CD4-positive, alpha-beta T cell treated with Interleukin-4 for 4 hours (primary cell): ENCODE results near the gene TNFSF9.
"Not testable (repeated sequence)": the region's sequence is repeated elsewhere in the genome, so short reads cannot be mapped to it uniquely, and the experiment has no call there.

Experiments
- DNase-seq: peaks from one replicate; pipeline ENCODE4 v3.0.0-alpha.2; 2020

The TNFSF9 gene

GRCh38 chr19:6532244-6532999, 1.6 kb downstream of the TNFSF9 start:
- DNase-seq, result no peak

- no peak for DNase-seq
Measured at GRCh38 chr19:6533000-6533328, 2.1 kb downstream of the TNFSF9 start.

- DNase-seq, result no peak
Measured at GRCh38 chr19:6533746-6534418, 3.1 kb downstream of the TNFSF9 start.

GRCh38 chr19:6534451-6535093, 3.7 kb downstream of the TNFSF9 start:
- no peak for DNase-seq

- DNase-seq, result no peak
Measured at GRCh38 chr19:6535558-6536137, 4.8 kb downstream of the TNFSF9 start.

- no peak for DNase-seq
Measured at GRCh38 chr19:6539514-6539913, 8.7 kb downstream of the TNFSF9 start.

- no peak for DNase-seq
Measured at GRCh38 chr19:6540918-6541689, 10.3 kb downstream of the TNFSF9 start.

- DNase-seq, result no peak
Measured at GRCh38 chr19:6543866-6544347, 13.1 kb downstream of the TNFSF9 start.

GRCh38 chr19:6550679-6551078, 19.9 kb downstream of the TNFSF9 start:
- DNase-seq, result not testable (repeated sequence)

GRCh38 chr19:6551091-6551490, 20.3 kb downstream of the TNFSF9 start:
- DNase-seq, result no peak

GRCh38 chr19:6551607-6552450, 21.0 kb downstream of the TNFSF9 start:
- DNase-seq, result peak; percentile 55

- no peak for DNase-seq
Measured at GRCh38 chr19:6556043-6556449, 25.2 kb downstream of the TNFSF9 start.

GRCh38 chr19:6556480-6557195, 25.8 kb downstream of the TNFSF9 start:
- no peak for DNase-seq

- DNase-seq, result not testable (repeated sequence)
Measured at GRCh38 chr19:6562437-6562836, 31.6 kb downstream of the TNFSF9 start.

- no peak for DNase-seq
Measured at GRCh38 chr19:6564393-6564792, 33.6 kb downstream of the TNFSF9 start.

- not testable (repeated sequence) for DNase-seq
Measured at GRCh38 chr19:6566727-6567126, 35.9 kb downstream of the TNFSF9 start.

GRCh38 chr19:6568010-6568526, 37.2 kb downstream of the TNFSF9 start:
- DNase-seq, result no peak

- no peak for DNase-seq
Measured at GRCh38 chr19:6568816-6569215, 38.0 kb downstream of the TNFSF9 start.

- no peak for DNase-seq
Measured at GRCh38 chr19:6570764-6571163, 39.9 kb downstream of the TNFSF9 start.

- no peak for DNase-seq
Measured at GRCh38 chr19:6571167-6571566, 40.3 kb downstream of the TNFSF9 start.

- DNase-seq, result no peak
Measured at GRCh38 chr19:6572217-6572616, 41.4 kb downstream of the TNFSF9 start.
